PC-3 (cell line): ENCODE data around the gene MS4A18. TPM values are rescaled to one million over a fixed set of nuclear protein-coding genes. Genes with fewer than 3 reads are reported as not detected.

Source experiments
- ATAC-seq: fragments of 200-7000 bp; cut with Tn5 transposase; 2 replicates; pipeline ENCODE4 v1.9.1; 2020; ENCODE audit warnings: mild to moderate bottlenecking, moderate library complexity
- BruUV-seq: library from RNA; stranded (reverse); fragments of 400-500 nt; replicated peaks from 2 replicates; lab custom pipeline; 2021; lab: Mats Ljungman, UMichigan
- CTCF ChIA-PET: fragments of 300-600 bp; sonication (Branson Sonifier 250); formaldehyde crosslinking; loops from one replicate; lab custom pipeline; 2022; ENCODE audit warnings: antibody characterized with exemption; lab: Charles Lee
- POLR2A ChIA-PET: fragments of 300-600 bp; sonication (Branson Sonifier 250); formaldehyde crosslinking; loops from one replicate; lab custom pipeline; 2022; ENCODE audit warnings: antibody characterized with exemption; ENCODE audit not compliant: unreplicated experiment; lab: Charles Lee
- DNase-seq: peaks from one replicate; pipeline ENCODE4 v3.0.0-alpha.2; 2015
- H2AFZ ChIP-seq: fragments of 300-600 bp; sonication (generic); 2 replicates; pipeline ENCODE4 v1.6.0; 2016; ENCODE audit warnings: antibody characterized with exemption, low read length
- H3F3A ChIP-seq: fragments of 300-600 bp; sonication (generic); one replicate; pipeline ENCODE4 v1.6.0; 2017; ENCODE audit warnings: antibody characterized with exemption, low read length, control low read depth, mild to moderate bottlenecking; ENCODE audit not compliant: unreplicated experiment
- H3K27ac ChIP-seq: fragments of 300-600 bp; sonication (generic); 2 replicates; pipeline ENCODE4 v1.5.1; 2016; ENCODE audit warnings: mild to moderate bottlenecking, low read length
- H3K27me3 ChIP-seq: fragments of 300-600 bp; sonication (generic); 2 replicates; pipeline ENCODE4 v1.6.1; 2016; ENCODE audit warnings: low read length, mixed read lengths
- H3K36me3 ChIP-seq: fragments of 300-600 bp; sonication (generic); 2 replicates; pipeline ENCODE4 v1.6.1; 2016; ENCODE audit warnings: low read depth, mixed run types, low read length, mixed read lengths
- H3K4me1 ChIP-seq: fragments of 300-600 bp; sonication (generic); 2 replicates; pipeline ENCODE4 v1.5.1; 2016; ENCODE audit warnings: low read length; ENCODE audit not compliant: insufficient read depth
- H3K4me2 ChIP-seq: fragments of 300-600 bp; sonication (generic); 2 replicates; pipeline ENCODE4 v1.6.0; 2016; ENCODE audit warnings: low read length
- H3K4me3 ChIP-seq: fragments of 300-600 bp; sonication (generic); 2 replicates; pipeline ENCODE4 v1.5.1; 2016; ENCODE audit warnings: mild to moderate bottlenecking, low read length, mixed read lengths
- H3K79me2 ChIP-seq: fragments of 300-600 bp; sonication (generic); 2 replicates; pipeline ENCODE4 v1.6.1; 2017; ENCODE audit warnings: low read length, mixed read lengths
- H3K9ac ChIP-seq: fragments of 300-600 bp; sonication (generic); 2 replicates; pipeline ENCODE4 v1.6.0; 2016; ENCODE audit warnings: mild to moderate bottlenecking, low read length
- H3K9me2 ChIP-seq: fragments of 300-600 bp; sonication (generic); replicated peaks from 2 replicates; pipeline ENCODE4 v1.6.1; 2016; ENCODE audit warnings: mixed run types, low read length, mixed read lengths
- H3K9me3 ChIP-seq: fragments of 300-600 bp; sonication (generic); 2 replicates; pipeline ENCODE4 v1.6.1; 2016; ENCODE audit warnings: low read length, mixed read lengths
- H4K20me1 ChIP-seq: fragments of 300-600 bp; sonication (generic); 2 replicates; pipeline ENCODE4 v1.6.1; 2016; ENCODE audit warnings: low read length, mixed read lengths
- CTCF ChIP-seq: fragments of 300-600 bp; sonication (generic); conservative IDR thresholded peaks from 2 replicates; pipeline ENCODE4 v1.5.1; 2017; ENCODE audit warnings: antibody characterized with exemption, low read depth, mild to moderate bottlenecking, low read length
- EZH2 ChIP-seq: fragments of 300-600 bp; sonication (generic); IDR thresholded peaks from one replicate; pipeline ENCODE4 v1.6.1; 2017; ENCODE audit warnings: antibody characterized with exemption, mild to moderate bottlenecking, low read length; ENCODE audit not compliant: unreplicated experiment
- EZH2phosphoT487 ChIP-seq: fragments of 300-600 bp; sonication (generic); IDR thresholded peaks from 2 replicates; pipeline ENCODE4 v1.6.1; 2018; ENCODE audit warnings: mild to moderate bottlenecking, antibody characterized with exemption, low read length, borderline replicate concordance
- intact Hi-C: fragments of 100-400 bp; cut with micrococcal nuclease; formaldehyde crosslinking; loops from 2 replicates; pipeline ENCODE4 v1.9.0; 2023
- total RNA-seq: library from RNA; depleted of rRNA; stranded (reverse); fragments of >200 nt; gene quantifications from 2 replicates; pipeline ENCODE4 v1.2.3, GENCODE V29; 2014

The MS4A18 gene
- total RNA-seq, 1 experiment from 2014 or later, result not detected

GRCh38 chr11:60699284-60699691 lies 25.2 kb upstream of the MS4A18 start, which contains the start of gene MS4A8:
Gene MS4A8 (plus strand): TSS chr11:60699612. CDS start chr11:60700861, 1,249 bp downstream.
- no peaks in the 10 kb centered on the region for H3K36me3 ChIP-seq
- no peaks in the 10 kb centered on the region for H4K20me1 ChIP-seq
- no peak within 1 kb of the TSS for H3K4me3 ChIP-seq
- no peak within 1 kb of the TSS for H3K4me2 ChIP-seq
- H3F3A ChIP-seq, result no peaks in the 10 kb centered on the region
- no peak within 1 kb of the TSS for H2AFZ ChIP-seq
- 0 out of 2 replicates have a peak, but pooled peaks cover 4% of the 10 kb centered on the region for H3K4me1 ChIP-seq
- no peak for DNase-seq
- no peaks in the 10 kb centered on the region for H3K9me2 ChIP-seq
- no peak within 1 kb of the TSS for H3K27ac ChIP-seq
- POLR2A ChIA-PET, result no interaction called here
- TF ChIP-seq EZH2phosphoT487 (no peak), CTCF (no peak), EZH2 (no peak)
- H3K27me3 ChIP-seq, result peaks cover 43% of the 10 kb centered on the region; the same call in 1 of the 2 replicates
- intact Hi-C loops, result no loop called here
- H3K9ac ChIP-seq, result no peak within 1 kb of the TSS
- ATAC-seq, result no peak
- no peaks in the 10 kb centered on the region for H3K79me2 ChIP-seq
- BruUV-seq, result no TSS peak
- CTCF ChIA-PET, result no interaction called here
- no peaks in the 10 kb centered on the region for H3K9me3 ChIP-seq

- H4K20me1 ChIP-seq, result no peaks in the 10 kb centered on the region
- ChIA-PET POLR2A (no interaction called here), CTCF (no interaction called here)
- no peak for DNase-seq
- H3K27ac ChIP-seq, result no peak overlapping the region
- intact Hi-C loops, result loop anchor here (2.0 kb wide), 1 partner anchor 57 kb away; the partner anchor contains the start of gene MS4A15
- 0 out of 2 replicates have a peak, but pooled peaks cover 4% of the 10 kb centered on the region for H3K4me1 ChIP-seq
- TF ChIP-seq CTCF (no peak), EZH2phosphoT487 (no peak), EZH2 (no peak)
- H2AFZ ChIP-seq, result no peak overlapping the region
- H3K36me3 ChIP-seq, result no peaks in the 10 kb centered on the region
- H3K4me2 ChIP-seq, result no peak overlapping the region
- H3K9me2 ChIP-seq, result no peaks in the 10 kb centered on the region
- BruUV-seq, result no TSS peak
- no peaks in the 10 kb centered on the region for H3K79me2 ChIP-seq
- no peaks in the 10 kb centered on the region for H3F3A ChIP-seq
- H3K27me3 ChIP-seq, result peaks cover 42% of the 10 kb centered on the region; the same call in 1 of the 2 replicates
- no peak overlapping the region for H3K9ac ChIP-seq
- no peak for ATAC-seq
- H3K4me3 ChIP-seq, result no peak overlapping the region
- no peaks in the 10 kb centered on the region for H3K9me3 ChIP-seq
These were observed 24.6 kb upstream of the MS4A18 start for GRCh38 chr11:60699936-60700335.
